ENCODE results near the gene GOLGB1. TPM values are rescaled to one million over a fixed set of nuclear protein-coding genes. Genes with fewer than 3 reads are reported as not detected.

GOLGB1 gene
- total and polyA plus RNA-seq, 10 donors: 7.2 to 87.0 (median 47.8) TPM

GRCh38 chr3:121722411-121722810 lies 27.1 kb downstream of the GOLGB1 start:
- peaks cover 0 to 99% (median 77%) of the 10 kb centered on the region in 6 donors for H3K36me3 ChIP-seq

DNA sequence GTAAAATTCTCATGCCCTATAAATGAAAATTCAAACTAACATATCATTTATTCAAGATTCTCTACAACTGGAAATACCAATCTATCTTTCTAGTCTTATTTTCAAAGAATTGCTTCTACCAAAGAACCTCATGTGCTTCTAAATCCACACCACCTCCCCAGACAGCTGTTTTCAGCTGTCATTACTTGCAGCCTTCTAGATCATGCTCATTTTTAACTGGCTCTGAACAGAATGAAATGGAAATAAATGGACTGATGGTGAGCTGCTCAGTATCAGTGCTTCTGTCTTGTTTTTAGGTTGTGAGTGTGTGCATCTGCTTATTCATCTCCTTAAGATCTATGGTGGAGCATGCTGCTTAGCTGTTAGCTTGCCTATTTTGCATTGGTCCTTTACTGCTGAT lies 29.4 kb downstream of the GOLGB1 start:
- no peak overlapping the region for H3K27ac ChIP-seq
- no peak for DNase-seq
- TF ChIP-seq CTCF (IDR thresholded peaks at IDR 0.05 in 8 of 11, conservative IDR thresholded peaks at IDR 0.05 in 3 of 11): no peak
- TF ChIP-seq POLR2A (IDR thresholded peaks at IDR 0.05): no peak
- no peak for TF ChIP-seq POLR2AphosphoS5 (IDR thresholded peaks at IDR 0.05)
- H3K36me3 ChIP-seq: peaks cover 0 to 100% (median 82%) of the 10 kb centered on the region in 6 donors
- no peaks in the 10 kb centered on the region for H3K9me3 ChIP-seq
- H3K27me3 ChIP-seq (replicated peaks in 1 of 7): no peaks in the 10 kb centered on the region
- intact Hi-C loops (cut with DNase I; ENCODE audit: low total_unique reads): no loop called here
- no peaks in the 10 kb centered on the region for H3K4me1 ChIP-seq
- no peak overlapping the region for H3K4me3 ChIP-seq

More at GRCh38 chr3:121722411-121722810, 27.1 kb downstream of the GOLGB1 start:
- no peaks in the 10 kb centered on the region for H3K27me3 ChIP-seq (replicated peaks in 1 of 7)
- H3K4me3 ChIP-seq: no peak overlapping the region
- H3K4me1 ChIP-seq: no peaks in the 10 kb centered on the region
- H3K27ac ChIP-seq: no peak overlapping the region
- 78 to 86% (median 81%) methylated on average over 1 of the region's 1 CpG for WGBS, 5 donors
- no peaks in the 10 kb centered on the region for H3K9me3 ChIP-seq
- intact Hi-C loops (cut with DNase I; ENCODE audit: low total_unique reads): no loop called here
- TF ChIP-seq POLR2A (IDR thresholded peaks at IDR 0.05): no peak
- no peak for TF ChIP-seq CTCF (IDR thresholded peaks at IDR 0.05 in 8 of 11, conservative IDR thresholded peaks at IDR 0.05 in 3 of 11)
- no peak for TF ChIP-seq POLR2AphosphoS5 (IDR thresholded peaks at IDR 0.05)
- DNase-seq: no peak

DNA sequence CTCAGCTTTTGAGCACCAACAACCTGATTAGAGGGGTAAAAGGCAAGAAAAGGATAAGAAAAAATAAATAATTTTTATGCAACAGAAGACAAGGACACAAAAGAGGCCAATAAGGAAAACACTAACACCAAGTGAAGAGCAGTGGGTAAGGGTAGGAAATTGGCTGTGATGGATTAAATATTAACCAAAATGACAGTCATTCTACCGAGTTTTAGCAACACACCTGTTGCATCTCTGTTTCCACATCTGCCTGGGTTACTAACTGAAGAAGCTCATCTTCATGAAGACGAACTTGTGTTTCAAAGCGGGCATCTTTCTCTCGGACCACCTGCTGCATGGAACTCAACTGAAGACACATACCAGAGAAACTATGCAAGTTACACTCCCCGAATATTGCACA lies 30.1 kb downstream of the GOLGB1 start:
- Histone ChIP-seq H3K27me3 (replicated peaks in 1 of 7) (no peaks in the 10 kb centered on the region), H3K4me3 (no peak overlapping the region), H3K9me3 (no peaks in the 10 kb centered on the region), H3K27ac (no peak overlapping the region), H3K36me3 (peaks cover 0 to 100% (median 80%) of the 10 kb centered on the region in 6 donors), H3K4me1 (no peaks in the 10 kb centered on the region)
- DNase-seq: no peak
- WGBS, 5 donors: 94 to 98% (median 95%) methylated on average over 5 of the region's 5 CpGs
- intact Hi-C loops (cut with DNase I; ENCODE audit: low total_unique reads): no loop called here
- TF ChIP-seq CTCF (IDR thresholded peaks at IDR 0.05 in 8 of 11, conservative IDR thresholded peaks at IDR 0.05 in 3 of 11) (no peak), POLR2A (IDR thresholded peaks at IDR 0.05) (no peak), POLR2AphosphoS5 (IDR thresholded peaks at IDR 0.05) (no peak)

DNA sequence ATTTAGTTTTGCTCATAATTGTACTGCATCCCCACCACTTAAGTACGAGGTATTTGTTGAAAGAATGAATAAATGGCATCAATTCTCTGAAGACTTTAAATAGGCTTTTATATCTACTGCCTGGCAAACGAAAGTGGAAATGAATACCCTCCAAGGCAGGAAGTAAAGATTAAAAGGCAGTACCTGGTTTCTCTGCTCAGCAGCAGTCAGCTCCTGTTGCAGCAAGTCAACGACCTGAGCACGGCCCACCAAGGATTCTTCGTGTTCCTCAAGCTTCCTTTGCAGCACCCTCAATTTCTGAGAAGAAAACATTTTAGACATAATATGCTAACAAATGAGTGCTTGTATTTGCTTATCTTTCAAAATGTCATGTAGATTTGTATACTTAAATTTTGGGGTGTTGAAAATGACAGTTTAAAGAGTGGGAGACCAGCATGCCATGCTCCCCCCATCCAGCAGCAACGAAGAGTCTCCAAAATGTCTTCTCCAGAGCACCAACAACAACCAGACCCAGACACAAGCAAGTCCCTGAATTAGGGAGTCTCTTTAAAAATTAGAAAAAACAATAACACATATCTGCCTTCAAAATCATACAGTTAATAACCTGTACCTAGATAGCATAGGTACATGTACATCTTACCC lies 31.2 kb downstream of the GOLGB1 start:
- TF ChIP-seq POLR2A (IDR thresholded peaks at IDR 0.05) (no peak), POLR2AphosphoS5 (IDR thresholded peaks at IDR 0.05) (no peak), CTCF (IDR thresholded peaks at IDR 0.05 in 8 of 11, conservative IDR thresholded peaks at IDR 0.05 in 3 of 11) (no peak)
- intact Hi-C loops (cut with DNase I; ENCODE audit: low total_unique reads): no loop called here
- Histone ChIP-seq H3K4me3 (no peak overlapping the region), H3K36me3 (peaks cover 0 to 100% (median 81%) of the 10 kb centered on the region in 6 donors), H3K9me3 (no peaks in the 10 kb centered on the region), H3K27me3 (replicated peaks in 1 of 7) (no peaks in the 10 kb centered on the region), H3K4me1 (no peaks in the 10 kb centered on the region), H3K27ac (peak overlapping the region in 4 of 8 donors; percentile 6 to 22 (median 13))
- no peak for DNase-seq
- WGBS, 5 donors: 69 to 81% (median 75%) methylated on average over 6 of the region's 6 CpGs
